Measurements from ENCODE around the gene HK3. TPM values are rescaled to one million over a fixed set of nuclear protein-coding genes. Genes with fewer than 3 reads are reported as not detected.

The HK3 gene
- total RNA-seq: 1 to 10 TPM; 1.8 to 3.6 TPM

GRCh38 chr5:176899296-176899891 is at the start of gene HK3:
Gene HK3 (minus strand): TSS chr5:176899346. CDS start chr5:176896159, 3,187 bp downstream.
- H3K27me3 ChIP-seq: no peaks in the 10 kb centered on the region
- ATAC-seq: no peak
- H3K27ac ChIP-seq: no peak within 1 kb of the TSS
- no peak within 1 kb of the TSS for H3K4me3 ChIP-seq
- WGBS, 2 donors: 50 to 67% methylated on average over 9 of the region's 9 CpGs
- intact Hi-C loops (cut with DNase I): no loop called here
- H3K4me1 ChIP-seq: no peaks in the 10 kb centered on the region
- TF ChIP-seq CTCF (IDR thresholded peaks at IDR 0.05) (no peak), POLR2A (IDR thresholded peaks at IDR 0.05) (no peak)
- no peaks in the 10 kb centered on the region for H3K9me3 ChIP-seq
- H3K36me3 ChIP-seq (replicated peaks in 1 of 2; ENCODE audit: insufficient read depth in 1 of 2, low read depth in 2 of 2): peaks cover 0 to 8% of the 10 kb centered on the region in 2 donors
- DNase-seq: peak in 1 of 4 donors; percentile 36

- Histone ChIP-seq H3K27ac (no peak overlapping the region), H3K4me1 (no peaks in the 10 kb centered on the region), H3K27me3 (no peaks in the 10 kb centered on the region), H3K9me3 (no peaks in the 10 kb centered on the region), H3K4me3 (no peak overlapping the region), H3K36me3 (replicated peaks in 1 of 2; ENCODE audit: insufficient read depth in 1 of 2, low read depth in 2 of 2) (peaks cover 6 to 13% of the 10 kb centered on the region in 2 donors)
- WGBS, 2 donors: 71 to 74% methylated on average over 1 of the region's 1 CpG
- intact Hi-C loops (cut with DNase I): no loop called here
- TF ChIP-seq CTCF (IDR thresholded peaks at IDR 0.05): no peak
- no peak for TF ChIP-seq POLR2A (IDR thresholded peaks at IDR 0.05)
- no peak for DNase-seq
- no peak for ATAC-seq
Observed at GRCh38 chr5:176948458-176948857, 49.3 kb upstream of the HK3 start.

- intact Hi-C loops (cut with DNase I): no loop called here
- DNase-seq (no peak), ATAC-seq (no peak)
- no peaks in the 10 kb centered on the region for H3K27me3 ChIP-seq
- H3K4me1 ChIP-seq: no peaks in the 10 kb centered on the region
- TF ChIP-seq CTCF (IDR thresholded peaks at IDR 0.05): no peak
- TF ChIP-seq POLR2A (IDR thresholded peaks at IDR 0.05): no peak
- no peak overlapping the region for H3K27ac ChIP-seq
- H3K4me3 ChIP-seq: no peak overlapping the region
- H3K36me3 ChIP-seq (replicated peaks in 1 of 2; ENCODE audit: insufficient read depth in 1 of 2, low read depth in 2 of 2): peaks cover 10 to 16% of the 10 kb centered on the region in 2 donors
- H3K9me3 ChIP-seq: no peaks in the 10 kb centered on the region
- 85 to 90% methylated on average over 2 of the region's 2 CpGs for WGBS, 2 donors
Observed at GRCh38 chr5:176947847-176948246, 48.7 kb upstream of the HK3 start.

- WGBS, 2 donors: 51 to 54% methylated on average over 2 of the region's 2 CpGs
Observed at GRCh38 chr5:176944268-176944667, 45.1 kb upstream of the HK3 start.

More at GRCh38 chr5:176944268-176944667, 45.1 kb upstream of the HK3 start:
- Histone ChIP-seq H3K9me3 (no peaks in the 10 kb centered on the region), H3K27me3 (no peaks in the 10 kb centered on the region), H3K36me3 (replicated peaks in 1 of 2; ENCODE audit: insufficient read depth in 1 of 2, low read depth in 2 of 2) (peaks cover 9 to 15% of the 10 kb centered on the region in 2 donors), H3K4me1 (no peaks in the 10 kb centered on the region), H3K4me3 (no peak overlapping the region), H3K27ac (no peak overlapping the region)
- TF ChIP-seq POLR2A (IDR thresholded peaks at IDR 0.05) (no peak), CTCF (IDR thresholded peaks at IDR 0.05) (no peak)
- no peak for ATAC-seq
- intact Hi-C loops (cut with DNase I): no loop called here
- DNase-seq: no peak

Measured in body of pancreas (tissue), 4 donors.